Measurements from ENCODE around the gene DMD.

- TF ChIP-seq CTCF (IDR thresholded peaks at IDR 0.05) (no peak), POLR2A (IDR thresholded peaks at IDR 0.05) (no peak)
These were observed 763.7 kb downstream of the DMD start for GRCh38 chrX:32447640-32448039.
